Endothelial cell of umbilical vein (primary cell): Measurements from ENCODE around the gene CUBN.

Source experiments
- CTCF ChIP-seq, 2 donors: IDR thresholded peaks; 1 replicate in 1 of 2; 2 replicates in 1 of 2; pipeline ENCODE4 v1.5.1; 2011; ENCODE audit warnings: low read length in 2 of 2, mild to moderate bottlenecking in 2 of 2, moderate library complexity in 2 of 2, control low read depth in 1 of 2, inconsistent platforms in 1 of 2, low read depth in 1 of 2; ENCODE audit not compliant: insufficient read depth in 1 of 2; ENCODE audit errors: extremely low read depth in 1 of 2
- EZH2 ChIP-seq: IDR thresholded peaks from 2 replicates; pipeline ENCODE4 v1.6.1; 2012; ENCODE audit warnings: borderline replicate concordance, low read depth, mild to moderate bottlenecking, moderate library complexity, low read length, inconsistent platforms; ENCODE audit not compliant: severe bottlenecking
- MYC ChIP-seq: IDR thresholded peaks from one replicate; pipeline ENCODE4 v1.6.1; 2011; ENCODE audit warnings: mild to moderate bottlenecking, low read depth, low read length
- POLR2A ChIP-seq: IDR thresholded peaks from 2 replicates; pipeline ENCODE4 v1.6.1; 2012; ENCODE audit warnings: low read depth, mild to moderate bottlenecking, control low read depth, low read length

GRCh38 chr10:16967866-16968415 is 161.7 kb downstream of the CUBN start:
- no peak for TF ChIP-seq CTCF (IDR thresholded peaks at IDR 0.05; ENCODE audit: extremely low read depth in 1 of 2, insufficient read depth in 1 of 2, low read depth in 1 of 2, low read length in 2 of 2)
- no peak for TF ChIP-seq EZH2
- TF ChIP-seq POLR2A: no peak
- TF ChIP-seq MYC: no peak
